K562 (cell line): ENCODE data around the gene RPUSD2. TPM values are rescaled to one million over a fixed set of nuclear protein-coding genes. Genes with fewer than 3 reads are reported as not detected.

Experiments used
- ATAC-seq: fragments of 200-7000 bp; cut with Tn5 transposase; 3 replicates; pipeline ENCODE4 v1.9.1; 2020; ENCODE audit warnings: moderate library complexity
- BruUV-seq: library from RNA; stranded (reverse); fragments of 400-500 nt; replicated peaks from 2 replicates; lab custom pipeline; 2021; lab: Mats Ljungman, UMichigan
- CTCF ChIA-PET: fragments of 300-600 bp; formaldehyde crosslinking; extraction: SDS; loops from one replicate; lab custom pipeline; 2021; ENCODE audit warnings: low intra/inter-chr PET ratio; lab: Yijun Ruan, JAX
- POLR2A ChIA-PET: fragments of 300-600, 350-650 bp; sonication (Branson Sonifier 250); formaldehyde crosslinking; extraction: SDS; loops from one replicate; lab custom pipeline; 2021; ENCODE audit warnings: antibody characterized with exemption, inconsistent platforms; lab: Yijun Ruan, JAX
- DNase-seq, 4 experiments: peaks; one replicate each; pipeline versions ENCODE4 v3.0.0 to v3.0.0-alpha.2; 2011 to 2018; ENCODE audit warnings: low spot score in 3 of 4, mixed read lengths in 3 of 4; ENCODE audit errors: extremely low read depth in 1 of 4
- FAIRE-seq: peaks from 2 replicates; lab custom pipeline; 2011; peaks lifted over from hg19 to GRCh38; lab: Jason Lieb, UNC
- H2AFZ ChIP-seq: 2 replicates; pipeline ENCODE4 v1.6.0; 2011; ENCODE audit warnings: low read depth, low read length, control low read depth, inconsistent platforms
- H3K27ac ChIP-seq: fragments of 200-600 bp; 3 replicates; pipeline ENCODE4 v1.8.0; 2011; ENCODE audit warnings: low read depth, mild to moderate bottlenecking, control low read depth, inconsistent platforms, low read length, moderate library complexity, mixed read lengths; ENCODE audit errors: extremely low read depth
- H3K27me3 ChIP-seq, 2 experiments: fragments of 300-600 bp in 1 of 2; 2 replicates in 1 of 2; 3 replicates in 1 of 2; pipeline versions ENCODE4 v1.6.0 to v1.8.0; 2011; ENCODE audit warnings: inconsistent platforms in 2 of 2, low read length in 2 of 2, mild to moderate bottlenecking in 1 of 2, mixed read lengths in 1 of 2, moderate library complexity in 1 of 2; ENCODE audit not compliant: control insufficient read depth in 2 of 2, insufficient read depth in 2 of 2
- H3K36me3 ChIP-seq: fragments of 300-600 bp; 3 replicates; pipeline ENCODE4 v1.8.0; 2011; ENCODE audit warnings: mild to moderate bottlenecking, low read length, inconsistent platforms; ENCODE audit not compliant: control insufficient read depth, insufficient read depth
- H3K4me1 ChIP-seq, 2 experiments: fragments of 200-600 bp in 1 of 2; replicated peaks in 1 of 2; 2 replicates in 1 of 2; 3 replicates in 1 of 2; pipeline versions ENCODE4 v1.5.1 to v1.8.0; 2011; ENCODE audit warnings: inconsistent platforms in 2 of 2, low read length in 2 of 2, mild to moderate bottlenecking in 1 of 2, mixed read lengths in 1 of 2, moderate library complexity in 1 of 2; ENCODE audit not compliant: control insufficient read depth in 2 of 2, insufficient read depth in 2 of 2
- H3K4me2 ChIP-seq: 2 replicates; pipeline ENCODE4 v1.6.1; 2011; ENCODE audit warnings: low read length, control low read depth, inconsistent platforms, mixed read lengths; ENCODE audit not compliant: insufficient read depth
- H3K4me3 ChIP-seq: fragments of 200-600 bp; sonication (generic), shearing (Covaris generic); 2 replicates; pipeline ENCODE4 v1.5.1; 2016; ENCODE audit warnings: control low read depth, inconsistent platforms
- H3K79me2 ChIP-seq: fragments of 200-600 bp; 3 replicates; pipeline ENCODE4 v1.8.0; 2011; ENCODE audit warnings: low read length, inconsistent platforms; ENCODE audit not compliant: control insufficient read depth, insufficient read depth
- H3K9ac ChIP-seq, 2 experiments: 2 replicates each; pipeline versions ENCODE4 v1.6.0 to v1.6.1; 2011; ENCODE audit warnings: low read depth in 2 of 2, low read length in 2 of 2, control low read depth in 1 of 2, inconsistent platforms in 1 of 2, mild to moderate bottlenecking in 1 of 2, mixed read lengths in 1 of 2; ENCODE audit not compliant: insufficient read depth in 1 of 2
- H3K9me1 ChIP-seq: one replicate; pipeline ENCODE4 v1.6.0; 2011; ENCODE audit warnings: inconsistent platforms, mild to moderate bottlenecking, low read length, moderate library complexity; ENCODE audit not compliant: control insufficient read depth, insufficient read depth
- H3K9me3 ChIP-seq: replicated peaks from 2 replicates; pipeline ENCODE4 v1.5.1; 2011; ENCODE audit warnings: low read depth, low read length, inconsistent platforms; ENCODE audit not compliant: control insufficient read depth, insufficient read depth
- H4K20me1 ChIP-seq: replicated peaks from 2 replicates; pipeline ENCODE4 v1.6.1; 2011; ENCODE audit warnings: low read length, inconsistent platforms, mixed read lengths; ENCODE audit not compliant: control insufficient read depth, insufficient read depth
- HCFC1 ChIP-seq: IDR thresholded peaks from 2 replicates; pipeline ENCODE4 v1.6.1; 2012; ENCODE audit warnings: low read depth, low read length, improper control_type of control experiment
- MCM2 ChIP-seq: fragments of 450-650 bp; IDR thresholded peaks from 2 replicates; pipeline ENCODE4 v1.6.1; 2017; ENCODE audit warnings: low read depth, mild to moderate bottlenecking
- MED1 ChIP-seq: sonication (generic); formaldehyde crosslinking; IDR thresholded peaks from 2 replicates; pipeline ENCODE4 v1.8.1; 2023; ENCODE audit warnings: missing genetic modification reagents, borderline replicate concordance
- POLR2B ChIP-seq: fragments of 450-650 bp; IDR thresholded peaks from 2 replicates; pipeline ENCODE4 v1.6.1; 2018; ENCODE audit warnings: low read depth; ENCODE audit not compliant: partially characterized antibody
- WGBS: fragments of 100-300 bp; shearing (Covaris generic); methylation state at CpG from one replicate; pipeline ENCODE4 v1.1.6; 2016; ENCODE audit warnings: low coverage, mixed read lengths; ENCODE audit not compliant: insufficient coverage; ENCODE audit errors: missing lambda C conversion rate; 5-methylcytosine and 5-hydroxymethylcytosine counted together
- in situ Hi-C: fragments of 300-500 bp; cut with MboI; formaldehyde crosslinking; loops from 4 replicates; pipeline ENCODE4 v1.15.0; 2018; ENCODE audit warnings: inconsistent platforms, mixed read lengths
- intact Hi-C: fragments of 100-400 bp; cut with micrococcal nuclease; formaldehyde crosslinking; loops from 2 replicates; pipeline ENCODE4 v1.14.2; 2022
- polyA plus RNA-seq, 8 experiments: library from polyadenylated mRNA; depleted of rRNA in 4 of 8; stranded (reverse) in 5 of 8; unstranded in 3 of 8; fragments of >200 nt; fragmentation: Nextera tagmentation in 2 of 8; fragmentation: Illumina TruSeq in 1 of 8; extraction: Ambion mirVana in 2 of 8; extraction: Trizol in 1 of 8; gene quantifications; 2 replicates each; pipeline versions ENCODE4 v1.2.1 to v1.2.3, GENCODE V29; 2011 to 2014; ENCODE audit warnings: inconsistent platforms in 1 of 8, missing spikeins in 1 of 8
- total RNA-seq, 7 experiments: library from RNA; depleted of rRNA in 6 of 7; stranded (reverse); fragments of >200 nt in 6 of 7; fragmentation: Illumina TruSeq in 2 of 7; extraction: Trizol in 2 of 7; gene quantifications; 2 replicates each; pipeline versions ENCODE4 v1.2.1 to v1.2.3, GENCODE V29; 2011 to 2021; ENCODE audit warnings: low replicate concordance in 1 of 7
- TF ChIP-seq, protein P1 (sequence below), 2 experiments: fragments of 450-650 bp; IDR thresholded peaks; 2 replicates each; pipeline ENCODE4 v1.6.1; 2016

Gene RPUSD2
- total and polyA plus RNA-seq, 9 of the 15 experiments (the other 6 are each of a cell fraction or from before 2014, with no cell fraction given) = 3.7 to 30.2 (median 14.3) TPM

- no peak for FAIRE-seq
- no peak for DNase-seq
- CTCF ChIA-PET = interaction anchor here (0.6 kb wide), 1 partner anchor 97 kb away, joined by 3 read pairs; no protein-coding TSS in a partner anchor
- H3K27ac ChIP-seq = no peak overlapping the region
- TF ChIP-seq, protein P1, sequence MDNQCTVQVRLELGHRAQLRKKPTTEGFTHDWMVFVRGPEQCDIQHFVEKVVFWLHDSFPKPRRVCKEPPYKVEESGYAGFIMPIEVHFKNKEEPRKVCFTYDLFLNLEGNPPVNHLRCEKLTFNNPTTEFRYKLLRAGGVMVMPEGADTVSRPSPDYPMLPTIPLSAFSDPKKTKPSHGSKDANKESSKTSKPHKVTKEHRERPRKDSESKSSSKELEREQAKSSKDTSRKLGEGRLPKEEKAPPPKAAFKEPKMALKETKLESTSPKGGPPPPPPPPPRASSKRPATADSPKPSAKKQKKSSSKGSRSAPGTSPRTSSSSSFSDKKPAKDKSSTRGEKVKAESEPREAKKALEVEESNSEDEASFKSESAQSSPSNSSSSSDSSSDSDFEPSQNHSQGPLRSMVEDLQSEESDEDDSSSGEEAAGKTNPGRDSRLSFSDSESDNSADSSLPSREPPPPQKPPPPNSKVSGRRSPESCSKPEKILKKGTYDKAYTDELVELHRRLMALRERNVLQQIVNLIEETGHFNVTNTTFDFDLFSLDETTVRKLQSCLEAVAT (IDR thresholded peaks at IDR 0.05) = no peak
- TF ChIP-seq HCFC1 (no peak), POLR2B (no peak), MED1 (CRISPR knock-in tag) (no peak), MCM2 (no peak)
- H3K4me3 ChIP-seq = no peak overlapping the region
- in situ Hi-C loops (no loop called here), intact Hi-C loops (no loop called here)
- no peaks in the 10 kb centered on the region; the same call in 1 of the 2 replicates for H4K20me1 ChIP-seq
- no TSS peak for BruUV-seq
- H3K79me2 ChIP-seq = no peaks in the 10 kb centered on the region
- H3K27me3 ChIP-seq = no peaks in the 10 kb centered on the region
- no peak overlapping the region for H2AFZ ChIP-seq
- H3K4me2 ChIP-seq = no peak overlapping the region
- POLR2A ChIA-PET = interaction anchor here (0.6 kb wide), 1 partner anchor 136 kb away, joined by 3 read pairs; no protein-coding TSS in a partner anchor
- 58% methylated on average over 3 of the region's 3 CpGs for WGBS
- peaks cover 10% of the 10 kb centered on the region; the same call in 1 of the 3 replicates for H3K36me3 ChIP-seq
- H3K9me1 ChIP-seq = no peaks in the 10 kb centered on the region
- no peak overlapping the region for H3K9ac ChIP-seq
- H3K4me1 ChIP-seq = peaks cover 3 to 7% of the 10 kb centered on the region in 2 experiments; a peak in 3 of 5 replicates
- ATAC-seq = no peak
- no peaks in the 10 kb centered on the region for H3K9me3 ChIP-seq
Observed at GRCh38 chr15:40543082-40543481, 26.0 kb upstream of the RPUSD2 start.
